Glomerular endothelial cell (primary cell): ENCODE data around the gene SLC39A11. TPM values are rescaled to one million over a fixed set of nuclear protein-coding genes. Genes with fewer than 3 reads are reported as not detected.

Source experiments
- DNase-seq: peaks from one replicate; pipeline ENCODE4 v3.0.0-alpha.2; 2011; ENCODE audit warnings: low read depth, low spot score; ENCODE audit errors: extremely low read depth
- total RNA-seq: library from RNA; depleted of rRNA; stranded (reverse); fragments of >200 nt; gene quantifications from 2 replicates; pipeline ENCODE4 v1.2.3, GENCODE V29; 2015

Gene SLC39A11
- total RNA-seq, 1 donor from 2014 or later: 5.8 TPM

DNA sequence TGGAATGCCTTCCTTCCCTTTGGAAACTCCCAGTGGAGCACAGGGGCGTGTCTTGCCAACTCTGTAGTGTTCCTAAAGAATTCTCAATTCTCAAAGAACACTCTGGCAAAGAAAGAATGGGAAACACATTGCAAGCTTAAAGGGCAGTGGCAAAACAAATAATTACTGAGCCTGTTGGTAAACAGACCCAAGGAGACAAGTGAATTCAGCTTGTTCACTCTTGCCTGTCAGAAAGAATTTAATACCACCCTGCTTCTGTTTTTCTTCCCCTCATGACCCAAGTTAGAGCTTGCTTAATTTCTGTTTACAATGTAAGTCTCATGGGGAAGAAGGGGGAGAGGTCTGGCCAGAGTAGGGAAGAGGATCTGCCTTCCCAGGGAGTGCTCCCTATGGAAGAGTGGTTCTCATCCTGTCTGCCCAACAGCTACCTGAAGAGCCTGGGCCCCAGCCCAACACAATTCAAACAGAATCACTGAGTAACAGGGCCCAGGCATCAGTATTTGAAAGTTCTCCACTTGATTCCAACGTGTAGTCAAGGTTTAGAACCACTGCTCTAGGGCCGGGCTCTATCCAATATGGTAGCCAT lies 386.0 kb downstream of the SLC39A11 start:
- no peak for DNase-seq

DNA sequence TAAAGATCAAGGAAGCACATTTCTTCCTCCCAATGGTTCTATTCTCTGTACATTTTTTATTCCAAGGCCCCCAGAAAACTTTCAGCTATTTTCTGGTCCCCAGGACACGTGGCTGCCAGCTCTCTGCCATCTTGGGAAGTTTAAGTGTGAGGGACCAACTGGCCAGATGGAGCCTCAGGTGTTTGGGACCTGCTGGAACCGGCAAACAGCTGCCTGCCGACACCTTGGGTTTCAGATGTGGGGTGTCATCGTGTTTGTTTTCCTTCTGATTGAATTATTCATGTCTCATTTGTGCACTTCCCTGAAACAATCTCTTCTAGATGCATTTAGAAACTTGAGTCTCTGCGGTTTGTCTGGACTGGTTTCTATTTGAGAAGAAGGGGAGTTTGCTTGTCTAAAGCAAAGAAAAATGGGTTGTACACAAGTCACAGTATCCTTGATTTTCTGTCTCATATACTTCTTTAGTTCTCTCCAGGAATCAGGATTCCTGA lies 386.5 kb downstream of the SLC39A11 start:
- DNase-seq: no peak

DNA sequence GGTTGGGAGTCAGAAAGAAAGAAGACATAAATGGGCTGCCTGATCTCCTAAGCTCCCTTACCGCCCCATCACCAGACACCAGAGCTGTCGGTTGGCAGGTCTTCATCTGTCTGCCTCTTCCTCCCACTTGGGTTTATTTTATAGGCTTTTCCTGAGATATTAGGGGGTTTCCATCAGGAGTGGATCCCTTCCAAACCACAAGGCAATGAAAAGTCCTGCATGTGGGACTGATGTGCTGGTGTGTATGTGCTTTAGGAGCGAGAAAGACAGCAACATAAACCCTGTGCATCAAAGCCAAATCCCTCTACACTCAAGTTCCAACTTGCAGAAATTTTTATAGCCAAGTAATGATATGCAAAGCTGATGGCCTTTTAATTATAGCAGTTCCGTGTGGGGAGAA lies 389.5 kb downstream of the SLC39A11 start:
- DNase-seq: no peak

DNA sequence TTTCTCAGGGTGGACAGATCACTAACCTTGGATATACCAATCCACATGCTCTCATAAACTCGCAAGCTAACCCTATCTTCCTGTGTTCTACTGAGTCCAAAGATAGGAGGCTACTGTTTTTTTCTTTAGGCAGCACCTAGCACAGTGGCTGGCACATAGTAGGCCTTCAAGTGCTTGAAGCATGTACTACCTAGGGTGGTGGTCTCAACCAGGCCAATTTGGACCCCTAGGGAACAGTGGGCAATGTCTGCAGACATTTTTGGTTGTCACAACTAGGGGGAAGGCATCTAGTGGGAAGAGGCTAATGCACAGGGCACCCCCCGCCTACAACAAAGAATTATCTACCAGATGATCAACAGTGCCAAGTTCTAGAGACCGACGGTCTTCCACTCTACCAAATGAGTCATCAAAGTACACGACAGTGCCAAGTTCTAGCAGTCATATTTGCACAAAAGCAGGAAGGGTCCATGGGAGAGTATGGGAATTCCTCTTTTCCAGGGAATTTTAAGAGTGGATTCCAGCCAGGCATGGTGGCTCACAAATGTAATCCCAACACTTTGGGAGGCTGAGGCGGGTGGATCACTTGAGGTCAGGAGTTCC lies 390.3 kb downstream of the SLC39A11 start:
- no peak for DNase-seq

DNA sequence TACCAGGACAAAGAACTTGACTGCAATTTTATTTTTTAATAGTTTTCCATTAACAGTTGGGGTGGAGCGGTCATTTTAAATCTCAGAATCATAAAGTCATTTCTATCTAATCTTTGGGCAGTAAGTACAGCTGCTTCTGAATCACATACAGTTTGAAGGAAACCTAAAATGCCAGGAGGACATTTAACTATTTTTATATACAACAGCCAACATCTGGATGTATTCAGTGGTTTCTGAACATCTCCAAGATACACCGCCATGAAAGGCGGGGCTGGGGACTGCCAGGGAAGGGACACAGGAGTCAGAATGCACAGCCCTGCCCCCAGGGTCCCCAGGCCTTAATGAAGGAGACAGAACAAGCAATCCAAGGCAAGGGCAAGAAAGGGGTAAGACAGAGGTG lies 392.3 kb downstream of the SLC39A11 start:
- DNase-seq: no peak

DNA sequence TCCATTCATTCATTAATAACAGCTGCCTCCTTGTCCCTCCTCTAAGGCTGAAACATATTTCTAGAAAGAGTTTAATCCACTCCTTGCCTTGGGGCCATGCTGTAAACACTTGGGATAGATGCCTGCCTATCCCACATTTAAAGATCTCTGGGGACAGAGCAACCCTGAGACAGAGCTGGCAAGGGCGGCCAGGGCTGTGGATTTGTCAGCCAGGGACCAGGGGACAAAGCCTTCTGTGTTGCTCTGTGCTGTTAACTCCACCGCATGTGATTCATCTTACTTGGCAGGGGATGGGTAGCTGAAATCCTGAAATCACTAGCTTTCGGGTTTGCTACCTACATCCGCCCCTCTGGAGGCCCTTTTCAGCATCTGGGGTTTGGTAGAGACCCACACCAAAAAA lies 392.9 kb downstream of the SLC39A11 start:
- DNase-seq: no peak

DNA sequence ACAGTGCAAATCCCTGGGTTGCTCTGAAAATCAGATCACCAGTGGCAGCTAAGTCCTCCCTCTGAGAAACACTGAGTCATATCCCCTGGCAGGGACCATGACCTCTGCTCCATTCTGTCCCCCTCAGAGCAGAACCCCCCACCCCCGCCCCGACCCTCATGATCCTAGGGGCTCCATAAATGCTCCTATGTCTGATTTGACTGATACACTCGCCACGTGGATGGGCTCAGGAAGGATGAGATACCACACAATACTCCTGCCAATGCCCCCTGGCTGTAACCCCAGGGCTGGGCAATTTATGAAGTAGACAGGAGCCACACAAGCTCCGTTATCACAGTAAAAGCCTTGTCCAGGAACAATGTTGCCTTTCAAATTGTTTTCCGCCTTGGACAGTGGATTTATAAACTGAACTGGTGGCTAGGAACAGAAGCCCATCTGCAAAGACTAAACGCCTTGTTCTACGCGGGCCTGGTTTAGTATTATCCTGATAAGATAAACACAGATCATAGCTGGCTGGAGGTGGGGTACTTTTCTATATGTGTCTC lies 394.8 kb downstream of the SLC39A11 start:
- no peak for DNase-seq

DNA sequence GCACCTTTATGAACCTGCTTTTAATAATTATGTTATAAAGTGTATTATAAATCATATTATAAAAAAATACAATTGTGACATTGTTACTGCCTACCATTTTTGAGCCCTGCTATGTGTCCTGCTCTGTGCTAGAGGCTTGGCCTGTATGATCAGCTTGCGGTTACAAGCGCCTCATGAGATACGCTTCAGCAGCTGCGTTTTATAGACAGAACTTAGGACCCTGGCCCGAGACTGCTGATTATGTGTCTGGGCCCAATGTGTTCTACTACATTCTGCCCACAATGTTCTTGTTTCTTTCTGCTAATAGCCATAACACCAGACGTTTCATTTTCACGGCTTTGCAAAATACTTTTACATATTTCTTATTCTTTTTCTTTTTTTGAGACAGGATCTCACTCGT lies 395.8 kb downstream of the SLC39A11 start:
- no peak for DNase-seq

DNA sequence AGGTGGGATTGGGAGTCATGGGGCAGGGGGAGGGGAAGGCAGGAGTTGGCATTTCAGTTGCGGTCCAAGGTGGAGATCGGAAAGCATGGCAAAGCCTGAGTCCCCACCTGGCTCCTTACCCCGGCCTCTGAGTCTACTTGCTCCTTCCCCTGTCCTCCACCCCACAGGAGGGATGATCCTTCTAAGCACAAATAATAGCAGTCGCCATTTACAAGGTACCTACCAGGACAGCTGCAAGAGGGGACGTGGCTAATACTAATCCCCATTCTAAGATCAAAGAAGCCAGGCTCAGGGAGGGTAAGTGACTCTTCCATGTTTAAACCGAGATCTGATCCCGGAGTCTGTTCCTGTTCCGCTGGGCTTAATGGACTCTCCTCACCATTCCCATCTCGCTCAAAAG lies 396.3 kb downstream of the SLC39A11 start:
- no peak for DNase-seq

DNA sequence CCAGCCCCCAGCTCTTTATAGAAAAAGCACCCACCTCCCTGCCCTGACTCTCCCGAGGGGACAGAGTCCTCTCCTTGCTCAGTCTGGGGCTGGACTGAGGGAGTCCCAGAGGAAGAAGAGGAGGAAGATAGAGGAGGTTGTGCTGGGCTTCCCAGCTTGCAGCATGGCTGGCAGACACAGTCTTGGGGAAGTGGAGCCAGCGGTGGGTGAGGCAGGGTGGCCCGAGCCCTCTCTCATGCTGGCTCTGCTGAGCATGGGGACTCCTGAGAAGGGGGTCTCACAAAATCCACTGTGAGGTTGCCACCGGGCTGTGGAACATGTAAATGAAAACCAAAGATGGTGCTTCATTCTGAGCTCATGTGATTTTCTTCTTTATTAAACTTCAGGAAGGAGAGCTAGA lies 398.5 kb downstream of the SLC39A11 start:
- DNase-seq: no peak

DNA sequence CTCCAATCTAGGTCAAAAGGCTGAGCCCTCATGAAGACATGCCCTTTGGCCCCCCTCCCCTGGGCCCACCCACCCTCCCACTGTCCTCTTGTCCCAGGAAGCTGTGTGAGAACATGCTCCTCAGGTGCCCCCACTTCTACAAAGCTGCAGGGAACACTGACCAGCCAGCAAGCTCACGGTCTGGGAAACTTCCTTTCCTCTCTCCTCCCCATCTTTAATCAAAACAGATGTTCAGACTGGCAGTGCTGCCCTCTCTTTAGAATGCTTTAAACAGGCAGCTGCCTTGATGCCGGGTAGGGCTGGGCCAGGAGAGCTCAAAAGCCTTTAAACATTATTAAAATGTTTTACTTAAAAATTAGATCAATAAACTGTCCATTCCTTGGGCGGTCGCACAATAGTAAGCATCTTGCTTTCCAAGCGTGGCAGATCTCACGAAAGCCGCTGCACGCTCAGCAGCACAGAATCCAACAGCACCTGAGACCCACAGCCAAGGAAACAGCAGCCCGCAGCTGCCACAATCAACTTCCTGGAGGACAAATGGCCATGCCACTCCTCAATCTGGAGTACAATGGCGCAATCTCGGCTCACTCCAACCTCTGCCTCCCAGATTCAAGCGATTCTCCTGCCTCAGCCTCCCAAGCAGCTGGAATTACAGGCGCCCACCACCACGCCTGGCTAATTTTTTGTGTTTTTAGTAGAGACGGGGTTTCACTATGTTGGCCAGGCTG lies 399.2 kb downstream of the SLC39A11 start:
- no peak for DNase-seq

DNA sequence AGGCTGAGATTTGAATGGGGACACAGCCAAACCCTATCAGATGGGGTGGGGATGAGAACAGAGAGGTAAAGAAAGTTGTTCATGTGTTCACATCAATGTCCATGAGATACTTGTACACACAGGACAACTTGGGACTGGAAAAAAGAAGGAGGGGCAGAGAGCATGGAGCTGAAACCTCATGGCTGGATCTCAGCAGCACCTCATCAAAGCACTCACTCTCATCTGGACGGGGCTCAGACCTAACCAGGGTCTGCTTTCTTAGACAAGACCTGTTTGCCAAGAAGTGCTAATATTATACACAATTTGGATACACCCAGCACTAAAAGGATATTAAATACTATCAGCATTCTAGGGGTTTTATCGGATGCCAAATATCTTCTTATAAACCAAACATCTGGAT lies 399.8 kb downstream of the SLC39A11 start:
- DNase-seq: no peak

DNA sequence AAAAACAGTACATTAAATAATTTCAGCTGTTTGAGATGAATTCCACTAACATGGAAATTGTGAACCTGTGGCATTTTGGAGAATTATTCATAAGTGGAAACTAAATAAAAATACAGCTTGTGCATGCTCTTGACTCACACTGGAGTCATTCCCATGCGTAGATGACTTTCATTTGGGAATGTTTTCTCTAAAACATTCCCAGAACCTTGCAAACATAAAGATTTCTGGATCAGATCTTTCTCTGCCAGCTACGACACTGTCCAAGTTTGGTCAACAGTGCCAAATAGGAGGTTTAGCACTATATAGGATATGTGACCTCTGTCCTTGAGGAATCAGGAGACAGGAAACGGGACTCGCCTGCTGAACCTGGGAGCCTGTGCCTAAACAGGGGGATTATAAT lies 400.9 kb downstream of the SLC39A11 start:
- DNase-seq: no peak

DNA sequence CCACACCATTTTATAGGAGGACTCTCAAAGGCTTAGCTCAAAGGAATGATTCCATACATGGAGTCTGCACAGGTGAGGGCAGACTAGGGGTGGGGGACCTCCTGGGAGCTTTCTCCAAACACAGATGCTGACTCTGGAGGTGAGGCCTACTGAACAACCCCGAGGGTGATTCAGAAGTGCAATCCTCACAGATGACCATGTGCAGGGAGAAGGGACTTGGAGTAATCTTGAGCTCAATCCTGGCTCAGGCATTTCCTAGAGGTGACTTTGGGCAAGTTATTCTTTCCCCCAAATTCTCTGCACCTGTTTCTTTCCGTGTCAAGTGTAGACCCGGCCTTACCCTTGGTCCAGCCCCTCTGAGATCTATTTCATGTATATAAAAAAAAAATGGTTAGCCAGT lies 401.5 kb downstream of the SLC39A11 start:
- no peak for DNase-seq

DNA sequence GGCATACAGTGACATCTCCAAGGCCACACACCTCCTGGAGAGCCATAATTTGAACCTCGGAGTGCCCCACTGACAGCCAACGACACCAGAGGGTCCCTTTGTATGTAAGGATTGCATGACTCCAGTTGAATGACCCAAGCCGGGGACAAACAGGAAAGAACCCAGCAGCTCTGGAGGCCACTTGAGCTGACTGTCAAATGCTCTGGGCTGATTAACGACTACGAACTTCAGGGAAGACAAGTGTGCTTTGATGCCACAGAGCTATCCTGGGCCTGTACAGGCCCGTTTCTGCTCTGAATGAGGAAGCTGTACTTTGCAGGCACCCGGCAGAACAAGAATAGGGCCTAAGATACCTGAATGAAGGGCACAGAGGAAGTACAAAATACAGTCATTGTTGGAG lies 404.6 kb downstream of the SLC39A11 start:
- DNase-seq: no peak

DNA sequence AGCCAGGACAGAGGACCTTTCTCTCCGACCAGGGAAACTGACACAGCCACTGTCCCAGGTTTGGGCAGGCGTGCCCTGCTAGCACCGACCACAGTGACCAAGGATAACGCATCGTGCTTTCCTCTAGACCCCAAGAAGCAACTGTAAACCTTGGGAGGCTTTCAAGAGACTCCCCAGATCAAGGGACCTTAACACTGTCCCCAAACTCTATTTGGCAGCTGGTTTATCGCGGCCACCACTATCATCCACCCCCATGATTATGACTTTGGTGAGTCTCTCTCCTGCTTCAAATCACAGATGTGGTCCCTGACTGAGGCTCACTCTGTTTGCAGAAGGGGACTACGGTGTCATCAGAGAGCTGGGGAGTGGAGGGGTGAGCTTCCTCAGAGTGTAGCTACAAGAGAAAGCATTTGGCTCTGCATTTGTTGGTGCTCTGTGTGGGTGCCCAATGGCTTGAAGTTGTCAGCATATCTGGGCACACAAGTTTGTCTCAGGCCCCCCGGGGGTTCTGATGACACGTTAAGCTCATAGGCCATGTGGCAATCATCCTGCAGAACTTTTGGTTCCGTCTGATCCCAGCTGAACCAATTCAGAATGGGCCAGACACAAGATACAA lies 408.0 kb downstream of the SLC39A11 start:
- DNase-seq: no peak

DNA sequence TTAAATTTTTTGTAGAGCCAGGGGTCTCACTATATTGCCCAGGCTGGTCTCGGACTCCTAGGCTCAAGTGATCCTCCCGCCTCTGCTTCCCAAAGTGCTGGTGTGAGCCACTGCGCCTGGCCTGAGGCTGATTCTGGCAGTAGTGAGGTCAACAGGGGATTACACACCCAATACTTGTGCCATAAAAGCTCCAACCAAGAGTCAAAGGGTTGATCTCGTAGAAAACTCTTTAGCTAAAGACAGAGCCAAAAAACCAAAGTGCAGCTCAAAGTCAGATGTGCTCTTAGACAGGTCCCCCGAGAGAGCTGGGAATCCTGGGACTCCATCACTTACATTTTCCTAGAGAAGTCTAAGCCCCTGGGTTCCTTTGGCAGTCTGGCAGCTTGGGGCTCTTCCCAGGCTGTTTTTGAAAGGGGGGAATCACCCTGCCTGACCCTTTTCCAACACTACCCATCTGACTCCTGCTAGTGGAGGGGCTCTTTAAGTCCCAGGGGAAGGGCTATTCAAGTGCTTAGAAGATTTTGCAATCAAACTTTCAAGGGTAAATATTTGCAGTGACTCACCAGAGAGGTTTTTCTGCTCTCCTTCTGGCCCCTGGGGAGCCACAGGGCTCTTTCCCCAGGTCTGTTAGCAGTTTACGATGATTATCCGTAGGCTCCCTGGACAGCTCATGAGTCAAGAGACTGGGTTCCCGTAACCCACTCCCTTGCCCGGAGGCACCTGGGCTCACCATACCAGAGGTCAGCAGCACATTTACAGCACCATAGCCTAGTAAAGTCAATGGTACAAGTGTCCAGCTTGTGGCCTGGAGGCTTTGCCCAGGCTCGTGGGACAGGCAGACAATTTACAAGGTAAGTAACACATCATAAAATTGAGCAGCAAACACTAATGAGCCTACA lies 408.7 kb downstream of the SLC39A11 start:
- no peak for DNase-seq

DNA sequence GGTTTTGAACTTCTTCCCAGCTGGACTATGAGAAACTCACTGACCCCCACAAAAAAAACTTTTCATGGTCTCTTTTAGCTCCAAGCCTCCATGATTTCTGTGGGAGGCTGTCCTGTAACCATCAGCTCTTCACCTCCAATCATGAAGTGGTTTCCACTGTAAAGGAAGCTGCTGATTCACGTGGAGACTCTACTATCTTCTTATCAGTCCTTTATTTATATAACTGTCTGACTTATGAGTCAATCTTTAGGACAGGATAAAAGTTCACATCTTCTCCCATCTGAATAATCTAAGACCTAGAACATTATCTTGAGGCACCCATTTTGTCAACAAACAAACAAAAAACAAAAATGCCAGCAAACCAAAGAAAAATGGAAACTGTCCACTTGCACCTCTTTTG lies 409.9 kb downstream of the SLC39A11 start:
- DNase-seq: no peak

DNA sequence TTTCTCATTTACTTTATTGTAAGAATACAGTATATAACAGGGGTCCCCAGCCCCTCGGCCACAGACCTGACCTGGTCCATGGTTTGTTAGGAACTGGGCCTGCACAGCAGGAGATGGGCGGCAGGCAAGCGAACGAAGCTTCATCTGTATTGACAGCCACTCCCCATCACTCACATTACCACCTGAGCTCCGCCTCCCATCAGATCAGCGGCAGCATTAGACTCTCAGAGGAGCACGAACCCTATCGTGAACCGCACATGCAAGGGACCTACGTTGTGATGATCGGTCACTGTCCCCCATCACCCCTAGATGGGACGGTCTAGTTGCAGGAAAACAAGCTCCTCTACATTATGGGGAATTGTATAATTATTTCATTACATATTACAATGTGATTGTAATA lies 410.6 kb downstream of the SLC39A11 start:
- no peak for DNase-seq

DNA sequence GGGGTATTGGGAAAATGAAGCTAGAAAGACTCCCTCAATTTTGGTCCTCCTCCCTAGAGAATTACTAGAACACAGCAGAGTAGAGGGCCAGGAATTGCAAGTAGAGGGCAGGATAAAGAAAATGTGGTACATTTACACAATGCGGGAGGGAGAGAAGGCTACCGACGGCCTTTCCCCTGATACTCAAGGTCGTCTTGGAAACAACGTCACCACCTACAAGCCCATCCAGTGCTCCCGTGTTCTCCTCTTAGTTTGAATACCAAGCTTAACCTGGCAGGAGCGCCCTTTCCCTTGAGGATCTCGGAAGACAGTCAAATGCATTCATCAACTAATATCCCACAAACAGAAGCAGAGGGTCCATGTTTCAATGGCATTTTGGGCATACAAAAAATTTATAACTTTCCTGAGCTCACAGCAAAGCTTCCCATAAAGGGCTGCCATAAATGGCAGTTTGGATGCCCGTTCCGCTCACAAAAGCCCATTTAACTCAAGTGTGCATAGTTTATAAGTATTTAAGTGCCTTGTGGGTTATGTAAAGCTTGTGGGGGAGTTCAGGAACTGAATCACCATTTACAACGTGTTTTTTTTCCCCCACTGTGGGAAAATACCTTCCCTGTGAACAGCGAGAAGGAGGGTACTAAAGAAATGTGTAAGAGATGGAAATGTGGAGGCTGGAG lies 414.6 kb downstream of the SLC39A11 start:
- no peak for DNase-seq
